ENCODE results near the gene HAO1. TPM values are rescaled to one million over a fixed set of nuclear protein-coding genes. Genes with fewer than 3 reads are reported as not detected.

HAO1 gene
- total RNA-seq, 3 donors from 2014 or later (not counting 1 experiment from before 2014, with no cell fraction given): not detected

- Mint-ChIP-seq H3K4me1 (no peaks in the 10 kb centered on the region), H3K9me3 (peaks cover 4 to 8% of the 10 kb centered on the region in 2 donors), H3K27ac (no peak overlapping the region), H3K4me3 (no peak overlapping the region), H3K36me3 (peaks cover 24% of the 10 kb centered on the region), H3K27me3 (ENCODE audit: low read depth in 2 of 2) (peaks cover 16 to 53% of the 10 kb centered on the region in 2 donors)
- no peaks in the 10 kb centered on the region for H3K36me3 ChIP-seq (ENCODE audit: control insufficient read depth, insufficient read depth, low read length)
- H3K27ac ChIP-seq (ENCODE audit: low read length): no peak overlapping the region
- DNase-seq (no peak), ATAC-seq (no peak)
- no peaks in the 10 kb centered on the region for H3K27me3 ChIP-seq (ENCODE audit: control insufficient read depth, insufficient read depth, low read length)
- intact Hi-C loops (cut with micrococcal nuclease): no loop called here
- H3K4me1 ChIP-seq (ENCODE audit: control insufficient read depth, insufficient read depth, low read length): no peaks in the 10 kb centered on the region
- H3K4me3 ChIP-seq (ENCODE audit: low read length): no peak overlapping the region
- WGBS (ENCODE audit: insufficient coverage): 100% methylated on average over 1 of the region's 1 CpG
- TF ChIP-seq CTCF (IDR thresholded peaks at IDR 0.05): no peak
- H3K9me3 ChIP-seq (ENCODE audit: control insufficient read depth, insufficient read depth, low read length): no peaks in the 10 kb centered on the region
These were observed 10.1 kb upstream of the HAO1 start for GRCh38 chr20:7950387-7950786.

DNA sequence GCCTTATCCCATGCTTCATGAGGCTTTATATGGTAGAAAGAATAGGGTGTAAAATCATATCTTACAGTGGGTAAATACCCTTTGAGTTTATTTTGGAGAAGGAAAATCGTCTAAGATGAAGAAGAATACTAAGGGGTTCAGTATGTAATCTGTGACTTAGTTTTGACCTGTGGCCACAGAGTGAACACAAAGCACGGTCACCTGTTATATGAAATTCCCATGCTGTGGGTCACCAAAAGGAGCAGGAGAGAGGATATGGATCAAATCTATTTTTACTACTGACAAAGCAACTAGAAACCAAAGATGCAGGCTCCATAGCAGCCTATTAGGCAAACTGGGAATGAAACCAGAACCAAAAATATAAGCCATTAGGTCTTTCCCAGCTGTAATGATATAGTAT lies 3.6 kb upstream of the HAO1 start:
- H3K4me1 Mint-ChIP-seq: no peaks in the 10 kb centered on the region
- Histone ChIP-seq H3K27ac (ENCODE audit: low read length) (no peak overlapping the region), H3K36me3 (ENCODE audit: control insufficient read depth, insufficient read depth, low read length) (no peaks in the 10 kb centered on the region), H3K4me1 (ENCODE audit: control insufficient read depth, insufficient read depth, low read length) (no peaks in the 10 kb centered on the region), H3K27me3 (ENCODE audit: control insufficient read depth, insufficient read depth, low read length) (no peaks in the 10 kb centered on the region), H3K9me3 (ENCODE audit: control insufficient read depth, insufficient read depth, low read length) (no peaks in the 10 kb centered on the region), H3K4me3 (ENCODE audit: low read length) (no peak overlapping the region)
- peaks cover 20 to 58% of the 10 kb centered on the region in 2 donors for H3K27me3 Mint-ChIP-seq (ENCODE audit: low read depth in 2 of 2)
- peaks cover 14% of the 10 kb centered on the region for H3K36me3 Mint-ChIP-seq
- H3K27ac Mint-ChIP-seq: no peak overlapping the region
- WGBS (ENCODE audit: insufficient coverage): 33% methylated on average over 2 of the region's 2 CpGs
- no peak for TF ChIP-seq CTCF (IDR thresholded peaks at IDR 0.05)
- ATAC-seq: no peak
- DNase-seq: no peak
- peaks cover 4 to 6% of the 10 kb centered on the region in 2 donors for H3K9me3 Mint-ChIP-seq
- no peak overlapping the region for H3K4me3 Mint-ChIP-seq
- intact Hi-C loops (cut with micrococcal nuclease): no loop called here

GRCh38 chr20:7939663-7940062 lies 595 bp downstream of the HAO1 start:
- no peak overlapping the region for H3K4me3 Mint-ChIP-seq
- intact Hi-C loops (cut with micrococcal nuclease): no loop called here
- 62% methylated on average over 1 of the region's 4 CpGs for WGBS (ENCODE audit: insufficient coverage)

More at GRCh38 chr20:7939663-7940062, 595 bp downstream of the HAO1 start:
- TF ChIP-seq CTCF (IDR thresholded peaks at IDR 0.05): no peak
- no peaks in the 10 kb centered on the region for H3K9me3 Mint-ChIP-seq
- H3K4me1 Mint-ChIP-seq: peaks cover 0 to 6% of the 10 kb centered on the region in 2 donors
- no peak overlapping the region for H3K27ac Mint-ChIP-seq
- no peaks in the 10 kb centered on the region for H3K4me1 ChIP-seq (ENCODE audit: control insufficient read depth, insufficient read depth, low read length)
- no peaks in the 10 kb centered on the region for H3K27me3 ChIP-seq (ENCODE audit: control insufficient read depth, insufficient read depth, low read length)
- H3K36me3 ChIP-seq (ENCODE audit: control insufficient read depth, insufficient read depth, low read length): no peaks in the 10 kb centered on the region
- peaks cover 19 to 42% of the 10 kb centered on the region in 2 donors for H3K27me3 Mint-ChIP-seq (ENCODE audit: low read depth in 2 of 2)
- DNase-seq: no peak
- ATAC-seq: no peak
- no peaks in the 10 kb centered on the region for H3K36me3 Mint-ChIP-seq
- H3K27ac ChIP-seq (ENCODE audit: low read length): no peak overlapping the region
- H3K4me3 ChIP-seq (ENCODE audit: low read length): no peak overlapping the region
- no peaks in the 10 kb centered on the region for H3K9me3 ChIP-seq (ENCODE audit: control insufficient read depth, insufficient read depth, low read length)

All from natural killer cell (primary cell).